HG03439 (cell line): Measurements from ENCODE around the gene CDKAL1.
"Not testable (repeated sequence)": the region's sequence is repeated elsewhere in the genome, so short reads cannot be mapped to it uniquely, and the experiment has no call there.

Source experiments
- ATAC-seq: cut with Tn5 transposase; IDR thresholded peaks from one replicate; pipeline ENCODE4 v1.9.1; 2021; ENCODE audit warnings: mild to moderate bottlenecking, moderate library complexity; ENCODE audit not compliant: unreplicated experiment

Gene CDKAL1

GRCh38 chr6:20534295-20535262 is at the start of gene CDKAL1:
CDKAL1 (plus strand) TSS chr6:20534457; CDS start chr6:20546351, 11,894 bp downstream.
- peak; percentile 80 for ATAC-seq

GRCh38 chr6:20486641-20487040 is 47.6 kb upstream of the CDKAL1 start:
- ATAC-seq, result no peak

- no peak for ATAC-seq
Measured at GRCh38 chr6:20487669-20488375, 46.4 kb upstream of the CDKAL1 start.

GRCh38 chr6:20490591-20490990 is 43.7 kb upstream of the CDKAL1 start:
- no peak for ATAC-seq

- no peak for ATAC-seq
Measured at GRCh38 chr6:20492099-20492498, 42.2 kb upstream of the CDKAL1 start.

GRCh38 chr6:20497216-20498040 is 36.8 kb upstream of the CDKAL1 start:
- ATAC-seq, result no peak

- ATAC-seq, result no peak
Measured at GRCh38 chr6:20498041-20498385, 36.2 kb upstream of the CDKAL1 start.

GRCh38 chr6:20509212-20509611 is 25.0 kb upstream of the CDKAL1 start:
- no peak for ATAC-seq

- ATAC-seq, result no peak
Measured at GRCh38 chr6:20511852-20512251, 22.4 kb upstream of the CDKAL1 start.

GRCh38 chr6:20525208-20525607 is 9.0 kb upstream of the CDKAL1 start:
- not testable (repeated sequence) for ATAC-seq

- ATAC-seq, result peak; percentile 45
Measured at GRCh38 chr6:20529086-20529448, 5.2 kb upstream of the CDKAL1 start.

GRCh38 chr6:20532881-20533280 is 1.4 kb upstream of the CDKAL1 start:
- no peak for ATAC-seq

GRCh38 chr6:20533746-20534294 is 437 bp upstream of the CDKAL1 start:
- no peak for ATAC-seq

- ATAC-seq, result no peak
Measured at GRCh38 chr6:20538131-20538662, 3.9 kb downstream of the CDKAL1 start.

- no peak for ATAC-seq
Measured at GRCh38 chr6:20538907-20539306, 4.7 kb downstream of the CDKAL1 start.

- no peak for ATAC-seq
Measured at GRCh38 chr6:20539387-20539786, 5.1 kb downstream of the CDKAL1 start.

- ATAC-seq, result no peak
Measured at GRCh38 chr6:20540683-20541082, 6.4 kb downstream of the CDKAL1 start.

- ATAC-seq, result no peak
Measured at GRCh38 chr6:20541382-20541781, 7.1 kb downstream of the CDKAL1 start.

- peak; percentile 100 for ATAC-seq
Measured at GRCh38 chr6:20542927-20543602, 8.8 kb downstream of the CDKAL1 start.

- no peak for ATAC-seq
Measured at GRCh38 chr6:20548264-20548663, 14.0 kb downstream of the CDKAL1 start.
